Gastroesophageal sphincter (tissue), 4 donors: ENCODE data around the gene DKK3. TPM values are rescaled to one million over a fixed set of nuclear protein-coding genes. Genes with fewer than 3 reads are reported as not detected.

Experiments used
- ATAC-seq: fragments of 150-250 bp; one replicate; pipeline ENCODE4 v1.9.1; 2016; ENCODE audit warnings: mild to moderate bottlenecking, moderate library complexity
- H3K27ac ChIP-seq, 4 donors: fragments of 200-600 bp; sonication (generic) in 3 of 4; 1 replicate in 3 of 4; 2 replicates in 1 of 4; pipeline ENCODE4 v1.5.1; 2016 to 2019
- H3K27me3 ChIP-seq: fragments of 200-600 bp; sonication (generic); one replicate; pipeline ENCODE4 v1.5.1; 2019
- H3K36me3 ChIP-seq, 2 donors: fragments of 200-600 bp; sonication (generic); one replicate each; pipeline ENCODE4 v1.5.1; 2019; ENCODE audit warnings: control low read depth in 1 of 2
- H3K4me1 ChIP-seq, 3 donors: fragments of 200-600 bp; sonication (generic); 1 replicate in 2 of 3; 2 replicates in 1 of 3; pipeline ENCODE4 v1.5.1; 2016 to 2019; ENCODE audit warnings: control low read depth in 2 of 3
- H3K4me3 ChIP-seq, 2 donors: fragments of 200-600 bp; sonication (generic); one replicate each; pipeline ENCODE4 v1.5.1; 2019; ENCODE audit warnings: mild to moderate bottlenecking in 1 of 2, moderate library complexity in 1 of 2
- H3K9me3 ChIP-seq, 3 donors: fragments of 200-600 bp; sonication (generic); one replicate each; pipeline ENCODE4 v1.5.1; 2017 to 2019; ENCODE audit warnings: control low read depth in 2 of 3
- EP300 ChIP-seq: sonication (generic); formaldehyde crosslinking; IDR thresholded peaks from one replicate; pipeline ENCODE4 v1.6.1; 2017; ENCODE audit warnings: antibody characterized with exemption, mild to moderate bottlenecking
- POLR2A ChIP-seq, 2 donors: fragments of 450-650 bp; IDR thresholded peaks; one replicate each; pipeline ENCODE4 v1.6.1; 2017; ENCODE audit warnings: antibody characterized with exemption in 2 of 2, mild to moderate bottlenecking in 2 of 2, moderate library complexity in 1 of 2
- POLR2AphosphoS5 ChIP-seq: sonication (generic); formaldehyde crosslinking; IDR thresholded peaks from one replicate; pipeline ENCODE4 v1.6.1; 2017; ENCODE audit warnings: antibody characterized with exemption
- WGBS, 2 donors: methylation state at CpG; one replicate each; pipeline ENCODE4 v1.1.5; 2018; ENCODE audit warnings: low coverage in 1 of 2; 5-methylcytosine and 5-hydroxymethylcytosine counted together
- total RNA-seq, 4 donors: library from RNA; depleted of rRNA; stranded (reverse); fragments of >200 nt; gene quantifications; one replicate each; pipeline ENCODE4 v1.1.0, GENCODE V29; 2016
- TF ChIP-seq, protein P1 (sequence below), 4 experiments: fragments of 200-600 bp in 2 of 4; fragments of 450-650 bp in 2 of 4; sonication (generic) in 1 of 4; IDR thresholded peaks; one replicate each; pipeline ENCODE4 v1.5.1; 2017 to 2019; ENCODE audit warnings: antibody characterized with exemption in 4 of 4, mild to moderate bottlenecking in 2 of 4, moderate library complexity in 2 of 4

Gene DKK3
- total RNA-seq, 4 donors from 2014 or later = 72.1 to 249 (median 127) TPM

DNA sequence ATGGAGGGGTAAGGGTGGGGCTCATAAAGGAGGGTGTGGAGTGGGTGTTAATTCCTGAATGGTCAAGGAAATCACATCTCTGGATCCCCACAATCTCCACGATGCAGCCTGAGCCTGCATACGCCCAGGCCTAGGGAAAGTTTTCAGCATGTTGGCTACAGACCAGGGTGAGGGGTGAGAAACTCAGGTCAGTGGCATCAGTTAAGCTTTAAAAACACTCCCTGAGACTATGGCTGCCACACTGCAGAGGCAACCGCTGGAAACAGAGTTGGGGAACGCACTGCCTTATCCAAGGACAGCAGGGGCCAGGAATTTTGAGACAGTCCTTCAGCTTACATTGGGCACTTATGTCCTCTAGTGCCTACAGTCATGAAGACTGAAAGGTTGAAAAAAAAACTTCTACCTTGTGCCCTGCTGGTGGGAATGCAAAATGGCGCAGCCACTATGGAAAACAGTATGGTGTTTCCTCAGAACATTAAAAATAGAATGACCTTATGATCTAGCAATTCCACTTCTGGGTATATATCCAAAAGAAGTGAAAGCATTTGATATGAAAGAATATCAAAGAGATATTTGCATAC lies 19.7 kb downstream of the DKK3 start:
- no peaks in the 10 kb centered on the region for H3K27me3 ChIP-seq
- H3K27ac ChIP-seq = peak overlapping the region in 2 of 4 donors; percentile 63 to 67
- no peaks in the 10 kb centered on the region for H3K36me3 ChIP-seq
- WGBS, 2 donors = 79 to 94% methylated on average over 3 of the region's 5 CpGs
- H3K4me1 ChIP-seq = peaks cover 0 to 30% (median 9%) of the 10 kb centered on the region in 3 donors
- no peak overlapping the region for H3K4me3 ChIP-seq
- ATAC-seq = no peak
- TF ChIP-seq EP300 = no peak
- TF ChIP-seq, protein P1, sequence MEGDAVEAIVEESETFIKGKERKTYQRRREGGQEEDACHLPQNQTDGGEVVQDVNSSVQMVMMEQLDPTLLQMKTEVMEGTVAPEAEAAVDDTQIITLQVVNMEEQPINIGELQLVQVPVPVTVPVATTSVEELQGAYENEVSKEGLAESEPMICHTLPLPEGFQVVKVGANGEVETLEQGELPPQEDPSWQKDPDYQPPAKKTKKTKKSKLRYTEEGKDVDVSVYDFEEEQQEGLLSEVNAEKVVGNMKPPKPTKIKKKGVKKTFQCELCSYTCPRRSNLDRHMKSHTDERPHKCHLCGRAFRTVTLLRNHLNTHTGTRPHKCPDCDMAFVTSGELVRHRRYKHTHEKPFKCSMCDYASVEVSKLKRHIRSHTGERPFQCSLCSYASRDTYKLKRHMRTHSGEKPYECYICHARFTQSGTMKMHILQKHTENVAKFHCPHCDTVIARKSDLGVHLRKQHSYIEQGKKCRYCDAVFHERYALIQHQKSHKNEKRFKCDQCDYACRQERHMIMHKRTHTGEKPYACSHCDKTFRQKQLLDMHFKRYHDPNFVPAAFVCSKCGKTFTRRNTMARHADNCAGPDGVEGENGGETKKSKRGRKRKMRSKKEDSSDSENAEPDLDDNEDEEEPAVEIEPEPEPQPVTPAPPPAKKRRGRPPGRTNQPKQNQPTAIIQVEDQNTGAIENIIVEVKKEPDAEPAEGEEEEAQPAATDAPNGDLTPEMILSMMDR (IDR thresholded peaks at IDR 0.05) = peak in 1 of 4 experiments; percentile 18
- no peaks in the 10 kb centered on the region for H3K9me3 ChIP-seq

DNA sequence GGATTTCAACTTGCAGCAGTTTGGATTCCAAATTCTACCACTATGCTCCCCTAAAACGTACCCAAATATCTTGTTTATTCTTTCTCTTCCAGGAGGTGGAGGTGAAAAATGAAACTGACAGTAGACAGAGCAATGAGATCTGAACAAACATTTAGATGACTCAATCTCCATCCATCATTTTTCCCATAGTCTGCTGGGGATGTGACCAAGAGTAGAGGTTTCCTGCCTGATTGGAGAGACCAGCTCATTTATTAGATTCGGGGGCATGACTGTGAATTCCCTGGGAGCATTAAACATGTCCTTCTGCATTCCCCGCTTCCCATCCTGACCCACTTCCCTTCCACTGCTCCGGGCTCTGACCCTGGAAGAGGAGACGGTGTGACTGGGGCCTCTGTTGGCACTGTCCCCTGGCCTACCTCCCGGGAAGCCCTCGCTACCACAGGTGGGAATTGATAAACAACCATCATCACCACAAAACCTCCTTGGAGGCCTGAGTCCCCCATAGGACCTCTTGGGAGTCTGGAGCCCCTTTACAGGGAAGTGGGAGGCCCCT lies 20.3 kb downstream of the DKK3 start:
- Histone ChIP-seq H3K27ac (peak overlapping the region in 2 of 4 donors; percentile 63 to 67), H3K36me3 (no peaks in the 10 kb centered on the region), H3K4me3 (no peak overlapping the region), H3K9me3 (no peaks in the 10 kb centered on the region), H3K4me1 (peaks cover 0 to 24% (median 9%) of the 10 kb centered on the region in 3 donors), H3K27me3 (no peaks in the 10 kb centered on the region)
- peak; percentile 41 for ATAC-seq
- 31 to 60% methylated on average over 2 to 5 of the region's 7 CpGs for WGBS, 2 donors
- TF ChIP-seq POLR2AphosphoS5 = no peak

DNA sequence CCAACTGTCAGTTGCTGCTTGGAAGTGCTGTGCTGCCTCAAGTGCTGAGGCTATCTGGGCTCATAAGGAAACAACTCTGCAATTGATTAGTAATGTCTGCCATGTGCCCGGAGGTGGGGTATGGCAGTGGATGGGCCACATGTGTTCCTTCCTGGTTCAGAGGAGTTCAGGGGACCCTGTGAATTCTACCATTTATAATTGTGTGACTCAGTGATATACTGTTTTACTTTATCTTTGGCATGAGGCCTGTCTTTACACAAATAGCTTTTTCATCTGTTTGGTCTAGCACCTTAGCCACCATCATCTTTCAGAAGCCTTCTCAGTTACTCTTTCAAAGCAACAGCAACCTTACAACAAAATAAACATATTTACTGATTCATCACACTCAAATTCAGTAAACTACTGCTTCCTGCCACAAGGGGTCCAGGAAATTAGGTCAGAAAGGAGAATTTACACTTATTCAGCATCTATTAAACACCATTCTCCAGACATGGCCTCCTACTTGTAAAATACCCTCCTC lies 20.9 kb downstream of the DKK3 start:
- WGBS, 2 donors = 100% methylated on average over 1 of the region's 1 CpG; no CpG with 5 or more reads in 1 of the 2 donors
- no peak overlapping the region for H3K4me3 ChIP-seq
- H3K36me3 ChIP-seq = no peaks in the 10 kb centered on the region
- TF ChIP-seq EP300 = no peak
- TF ChIP-seq, protein P1 (IDR thresholded peaks at IDR 0.05) = peak in 3 of 4 experiments; percentile 23 to 37 (median 33)
- H3K9me3 ChIP-seq = no peaks in the 10 kb centered on the region
- H3K27me3 ChIP-seq = no peaks in the 10 kb centered on the region
- peaks cover 0 to 24% (median 9%) of the 10 kb centered on the region in 3 donors for H3K4me1 ChIP-seq
- no peak for ATAC-seq
- H3K27ac ChIP-seq = peak overlapping the region in 2 of 4 donors; percentile 63 to 67

DNA sequence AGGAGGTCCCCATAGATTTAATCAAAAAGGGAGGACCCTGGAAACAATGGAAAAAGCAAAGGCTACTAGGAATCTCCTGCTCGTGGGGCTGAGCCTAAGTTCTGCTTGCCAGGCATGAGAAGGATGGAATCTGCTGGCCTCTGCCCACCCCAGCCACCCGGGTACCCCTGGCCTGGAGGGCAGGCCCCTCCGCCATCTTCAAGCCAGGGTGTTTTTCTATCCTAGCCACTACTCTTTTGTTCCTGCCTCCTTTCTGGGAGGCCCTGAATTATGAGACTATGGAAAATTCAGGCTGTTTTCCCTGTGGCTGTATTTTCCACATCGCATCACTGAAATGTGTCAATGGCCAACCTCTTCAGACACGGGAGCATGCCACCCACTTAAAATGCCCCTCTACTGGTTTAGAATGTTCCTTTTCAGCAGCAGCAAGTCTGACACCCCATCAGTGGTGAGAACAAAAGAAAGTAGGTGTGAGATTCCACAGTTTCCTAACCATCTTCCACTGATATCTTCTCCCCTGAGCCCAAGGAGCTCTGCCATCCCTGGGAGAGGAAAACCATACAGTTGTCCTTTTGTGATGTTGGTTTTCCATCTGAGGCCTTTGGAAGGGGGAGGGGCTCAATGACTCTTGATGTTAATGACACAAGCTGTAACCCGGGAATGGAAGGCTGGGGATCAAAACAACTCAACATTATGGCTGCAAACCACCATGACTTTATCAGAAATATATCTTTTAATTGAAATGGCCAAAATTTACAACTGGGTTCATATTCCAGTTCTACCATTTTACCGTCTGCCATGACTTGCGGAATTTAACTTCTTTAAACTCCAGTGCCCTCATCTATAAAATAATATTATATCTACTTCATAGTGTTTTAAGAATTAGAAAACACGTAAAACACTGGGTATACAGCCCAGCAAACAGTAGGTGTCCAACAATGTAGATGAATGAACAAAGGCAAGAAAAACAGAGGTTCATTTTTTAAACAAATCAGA lies 22.2 kb downstream of the DKK3 start:
- TF ChIP-seq EP300 = no peak
- TF ChIP-seq, protein P1 (IDR thresholded peaks at IDR 0.05) = no peak
- no peak for TF ChIP-seq POLR2AphosphoS5
- no peak for TF ChIP-seq POLR2A (IDR thresholded peaks at IDR 0.05)

DNA sequence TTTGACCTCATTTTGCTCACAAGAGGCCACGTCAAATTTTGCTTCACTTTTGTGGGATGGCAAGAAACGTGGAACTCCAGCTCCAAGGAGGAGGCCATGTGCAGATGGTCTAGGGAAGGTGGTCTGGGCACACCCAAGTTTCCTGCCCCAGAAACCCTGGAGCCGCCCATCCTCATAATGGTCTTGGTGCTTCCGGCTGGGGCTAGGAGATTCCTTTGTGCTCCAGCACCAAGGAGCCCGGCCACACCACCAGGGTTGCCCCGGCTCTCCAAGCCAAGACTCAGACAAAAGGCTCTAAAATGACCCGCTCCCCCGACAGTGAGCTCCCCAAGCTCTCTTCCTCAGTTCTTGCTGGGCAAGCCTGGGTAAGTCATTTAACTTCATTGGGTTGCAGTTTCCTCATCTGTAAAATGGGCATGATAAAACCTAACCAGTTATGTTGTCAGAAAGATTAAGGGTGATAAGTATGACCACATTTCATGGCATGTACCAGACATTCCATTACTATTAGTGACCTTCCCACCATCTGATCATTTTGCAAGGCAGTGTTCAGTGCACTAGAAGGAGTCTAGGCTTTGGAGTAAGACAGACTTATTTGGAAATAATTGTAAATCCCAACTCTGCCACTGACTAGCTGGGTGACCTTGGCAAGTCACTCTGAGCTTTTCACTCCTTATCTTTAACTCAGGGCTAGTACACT lies 23.3 kb downstream of the DKK3 start:
- 81% methylated on average over 5 of the region's 8 CpGs; no CpG with 5 or more reads in 1 of the 2 donors for WGBS, 2 donors
- peaks cover 0 to 37% (median 9%) of the 10 kb centered on the region in 3 donors for H3K4me1 ChIP-seq
- TF ChIP-seq, protein P1 (IDR thresholded peaks at IDR 0.05) = no peak
- no peak for TF ChIP-seq POLR2A (IDR thresholded peaks at IDR 0.05)
- TF ChIP-seq POLR2AphosphoS5 = no peak
- no peak for TF ChIP-seq EP300

More for the DNA sequence above, 22.2 kb downstream of the DKK3 start:
- H3K27ac ChIP-seq = peak overlapping the region in 2 of 4 donors; percentile 27 to 33
- no peak for ATAC-seq
- no peak overlapping the region for H3K4me3 ChIP-seq
- H3K4me1 ChIP-seq = peaks cover 0 to 33% (median 9%) of the 10 kb centered on the region in 3 donors
- WGBS, 2 donors = 75 to 85% methylated on average over 6 to 8 of the region's 9 CpGs
- H3K36me3 ChIP-seq = no peaks in the 10 kb centered on the region
- H3K27me3 ChIP-seq = no peaks in the 10 kb centered on the region
- H3K9me3 ChIP-seq = no peaks in the 10 kb centered on the region

More for the DNA sequence above, 23.3 kb downstream of the DKK3 start:
- Histone ChIP-seq H3K36me3 (no peaks in the 10 kb centered on the region), H3K27me3 (no peaks in the 10 kb centered on the region), H3K9me3 (no peaks in the 10 kb centered on the region), H3K27ac (peak overlapping the region in 2 of 4 donors; percentile 3 to 37), H3K4me3 (no peak overlapping the region)
- peak; percentile 22 for ATAC-seq
